NCI-H1092 (cell line): Measurements from ENCODE around the gene NUP88.

Source experiments
- DNase-seq: peaks from one replicate; lab custom pipeline; 2025; lab: John Stamatoyannopoulos, UW

Gene NUP88

DNA sequence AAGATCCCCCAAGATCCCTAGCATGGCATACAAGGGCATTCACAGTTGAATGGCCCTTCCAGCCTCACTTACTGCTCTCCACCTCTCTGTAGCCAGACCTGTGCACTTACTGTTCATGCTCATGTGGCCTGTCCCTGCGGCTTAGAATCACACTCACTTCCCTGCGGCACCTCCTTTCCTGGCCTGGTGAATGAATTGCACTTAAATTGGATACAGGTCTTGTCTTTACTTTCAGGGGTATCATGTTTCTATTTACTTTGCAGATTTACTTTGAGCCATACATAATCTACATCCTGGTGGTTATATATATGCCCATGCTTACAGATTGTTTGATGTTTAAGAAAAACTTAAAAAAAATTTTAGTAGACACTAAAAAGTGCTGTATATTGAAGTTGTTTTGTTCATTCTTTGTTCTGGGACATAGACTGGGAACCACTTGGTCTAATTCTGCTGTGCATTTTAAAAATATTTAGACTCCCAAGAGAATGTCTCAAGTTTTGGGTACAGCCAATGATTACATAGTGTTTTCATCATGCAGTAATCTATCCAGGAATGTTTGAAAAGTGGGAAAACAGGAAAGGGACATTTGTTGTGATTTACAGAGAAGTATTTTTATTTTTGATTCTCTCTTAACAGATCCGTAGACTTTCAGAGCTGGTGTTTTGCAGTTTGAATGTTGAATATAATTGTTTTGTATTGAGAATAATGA lies 63.9 kb downstream of the NUP88 start:
- no peak for DNase-seq

DNA sequence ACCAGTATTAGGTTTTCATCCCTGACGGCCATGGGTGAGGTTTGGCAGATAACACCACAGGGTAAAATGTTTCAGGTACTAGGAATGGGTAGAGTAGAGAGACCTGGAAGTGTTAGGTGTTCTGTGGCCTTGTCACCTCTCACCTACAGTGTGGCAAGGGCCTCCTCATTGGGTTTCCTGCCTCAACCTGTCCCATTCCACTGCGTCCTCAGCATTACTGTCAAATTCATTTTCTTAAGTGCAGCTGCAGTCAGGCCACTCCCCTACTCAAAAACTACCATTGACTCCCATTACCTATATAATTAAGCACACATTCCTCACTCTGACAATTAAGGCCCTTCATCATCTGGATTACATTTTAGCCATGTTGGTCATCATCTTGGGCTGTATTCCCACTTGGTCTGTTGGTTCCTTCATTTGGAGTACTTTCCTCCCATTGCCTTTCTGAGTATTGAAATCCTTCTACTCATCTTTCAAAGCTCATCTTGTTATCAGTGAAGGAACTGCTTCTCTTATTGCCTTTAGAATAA lies 64.5 kb downstream of the NUP88 start:
- no peak for DNase-seq

DNA sequence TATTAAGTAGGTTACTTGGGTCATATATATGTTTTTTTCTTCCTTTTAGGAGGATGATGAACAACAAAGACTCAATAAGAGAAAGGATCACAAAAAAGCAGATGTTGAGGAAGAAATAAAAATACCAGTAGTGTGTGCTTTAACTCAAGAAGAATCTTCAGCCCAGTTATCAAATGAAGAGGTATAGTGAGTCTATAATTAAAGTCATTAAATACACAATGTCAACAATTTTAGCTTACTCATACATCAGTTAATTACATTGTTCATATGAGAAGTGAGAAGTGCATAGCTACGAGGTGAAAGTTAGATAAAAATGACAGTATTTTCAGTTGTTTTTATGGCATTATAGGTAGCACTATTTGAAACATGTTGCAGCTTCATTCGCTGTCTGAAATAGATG lies 65.2 kb downstream of the NUP88 start:
- no peak for DNase-seq

DNA sequence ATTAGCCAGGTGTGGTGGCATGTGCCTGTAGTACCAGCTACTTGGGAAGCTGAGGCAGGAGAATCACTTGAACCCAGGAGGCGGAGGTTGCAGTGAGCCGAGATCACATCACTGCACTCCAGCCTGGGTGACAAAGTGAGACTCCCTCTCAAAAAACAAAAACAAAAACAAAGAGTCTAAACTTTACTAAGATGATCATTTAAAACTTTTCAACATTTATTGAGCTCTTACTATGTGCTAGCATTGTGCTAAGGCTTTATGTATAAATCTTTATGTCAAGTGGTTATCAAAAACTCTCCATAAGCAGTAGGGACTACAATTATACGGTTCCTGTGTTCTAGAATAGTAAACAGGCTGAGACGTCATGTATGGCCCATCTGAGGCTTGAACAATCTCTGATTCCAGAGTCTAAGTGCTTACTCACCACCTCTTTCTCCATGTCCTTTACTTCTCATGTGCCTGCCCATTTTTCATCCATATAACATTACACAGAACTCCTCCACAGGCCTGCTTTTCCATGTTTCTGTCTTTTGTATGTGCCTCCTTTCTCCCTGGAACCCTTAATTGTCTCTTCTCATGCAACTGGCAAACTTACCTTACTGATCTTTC lies 66.7 kb downstream of the NUP88 start:
- no peak for DNase-seq

DNA sequence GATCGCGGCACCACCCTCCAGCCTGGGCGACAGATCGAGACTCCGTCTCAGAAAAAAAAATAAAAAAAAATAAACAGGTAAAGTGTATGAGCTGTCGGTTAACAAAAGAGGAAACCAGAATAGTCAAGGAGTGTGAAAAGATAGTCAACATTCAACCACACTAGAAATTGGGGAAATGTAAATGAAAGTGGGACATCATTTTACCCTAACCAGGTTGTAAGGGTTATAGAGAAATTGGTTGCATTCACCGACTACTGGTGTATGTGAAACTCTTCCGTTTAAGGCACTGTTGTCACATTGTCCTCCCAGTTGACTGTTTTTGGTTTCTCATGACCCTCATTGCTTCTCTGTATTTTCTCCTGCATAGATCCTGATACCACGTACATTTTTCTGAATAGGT lies 74.5 kb downstream of the NUP88 start:
- no peak for DNase-seq
